A549 (cell line): ENCODE measurements around the gene HTR5A. TPM values are rescaled to one million over a fixed set of nuclear protein-coding genes. Genes with fewer than 3 reads are reported as not detected.

ENCODE experiments used
- ATAC-seq, 2 experiments: fragments of 200-7000 bp in 1 of 2; fragments of >200 bp in 1 of 2; cut with Nextera tagmentation in 1 of 2; cut with Tn5 transposase in 1 of 2; 3 replicates each; pipeline versions ENCODE4 v1.8.0 to v1.9.1; 2018 to 2020; ENCODE audit warnings: mild to moderate bottlenecking in 1 of 2, moderate library complexity in 1 of 2
- CTCF ChIA-PET: fragments of 300-600 bp; sonication (Branson Sonifier 250); formaldehyde crosslinking; extraction: SDS; loops from one replicate; lab custom pipeline; 2021; ENCODE audit warnings: antibody characterized with exemption, inconsistent platforms; lab: Yijun Ruan, JAX
- POLR2A ChIA-PET: fragments of 350-600 bp; formaldehyde crosslinking; extraction: SDS; loops from one replicate; lab custom pipeline; 2021; ENCODE audit warnings: antibody characterized with exemption, inconsistent platforms; lab: Yijun Ruan, JAX
- DNase-seq, 2 experiments: peaks; one replicate each; pipeline versions ENCODE4 v3.0.0 to v3.0.0-alpha.2; 2011 to 2016; ENCODE audit warnings: low read depth in 1 of 2, low spot score in 1 of 2
- FAIRE-seq: peaks from 2 replicates; lab custom pipeline; 2011; peaks lifted over from hg19 to GRCh38; lab: Jason Lieb, UNC
- H3K27ac ChIP-seq, 2 experiments: fragments of >200 bp; sonication (Bioruptor Twin); formaldehyde crosslinking; 3 replicates each; pipeline ENCODE4 v1.5.1; 2016 to 2017
- H3K4me1 ChIP-seq: fragments of >200 bp; sonication (Bioruptor Twin); formaldehyde crosslinking; 3 replicates; pipeline ENCODE4 v1.6.1; 2016
- H3K4me2 ChIP-seq: fragments of >200 bp; sonication (Bioruptor Twin); formaldehyde crosslinking; 3 replicates; pipeline ENCODE4 v1.6.1; 2016
- H3K4me3 ChIP-seq: fragments of >200 bp; sonication (Bioruptor Twin); formaldehyde crosslinking; 3 replicates; pipeline ENCODE4 v1.5.1; 2016
- H3K9me3 ChIP-seq: fragments of >200 bp; sonication (Bioruptor Twin); formaldehyde crosslinking; 3 replicates; pipeline ENCODE4 v1.6.1; 2016
- BCL3 ChIP-seq: fragments of >200 bp; sonication (Bioruptor Twin); formaldehyde crosslinking; IDR thresholded peaks from 3 replicates; pipeline ENCODE4 v1.6.1; 2016
- BHLHE40 ChIP-seq: IDR thresholded peaks from 2 replicates; pipeline ENCODE4 v1.6.1; 2012; ENCODE audit warnings: low read depth, low read length, inconsistent platforms
- CEBPB ChIP-seq, 2 experiments: fragments of >200 bp in 1 of 2; sonication (Bioruptor Twin) in 1 of 2; formaldehyde crosslinking in 1 of 2; IDR thresholded peaks; 2 replicates each; pipeline ENCODE4 v1.6.1; 2012 to 2016
- CHD2 ChIP-seq: fragments of 150-350 bp; IDR thresholded peaks from 2 replicates; pipeline ENCODE4 v1.6.1; 2014; ENCODE audit warnings: low read length; ENCODE audit not compliant: partially characterized antibody
- CHD4 ChIP-seq: fragments of 200-600 bp; sonication (generic); IDR thresholded peaks from 2 replicates; pipeline ENCODE4 v1.6.1; 2016; ENCODE audit warnings: antibody characterized with exemption, mild to moderate bottlenecking, borderline replicate concordance
- E2F6 ChIP-seq: IDR thresholded peaks from 2 replicates; pipeline ENCODE4 v1.6.1; 2012; ENCODE audit warnings: low read depth, borderline replicate concordance
- EHF ChIP-seq: fragments of 250-450 bp; sonication (Bioruptor Pico); IDR thresholded peaks from 2 replicates; pipeline ENCODE4 v1.5.0; 2020; ENCODE audit warnings: mild to moderate bottlenecking
- EHMT2 ChIP-seq: fragments of 200-600 bp; sonication (generic); IDR thresholded peaks from 2 replicates; pipeline ENCODE4 v1.6.1; 2016; ENCODE audit warnings: antibody characterized with exemption, low read depth, mild to moderate bottlenecking, moderate library complexity
- ESRRA ChIP-seq: fragments of 150-350 bp; IDR thresholded peaks from 2 replicates; pipeline ENCODE4 v1.6.1; 2014; ENCODE audit warnings: mild to moderate bottlenecking, low read length, borderline replicate concordance
- FOSB ChIP-seq: fragments of 250-450 bp; sonication (Bioruptor Pico); IDR thresholded peaks from 2 replicates; pipeline ENCODE4 v1.5.0; 2020; ENCODE audit warnings: mild to moderate bottlenecking, moderate library complexity
- GATA3 ChIP-seq: IDR thresholded peaks from 2 replicates; pipeline ENCODE4 v1.6.1; 2012; ENCODE audit warnings: borderline replicate concordance
- HEYL ChIP-seq: fragments of 250-450 bp; sonication (Bioruptor Pico); IDR thresholded peaks from 2 replicates; pipeline ENCODE4 v1.8.0; 2021; ENCODE audit warnings: mild to moderate bottlenecking, moderate library complexity
- HOXA7 ChIP-seq: fragments of 250-450 bp; sonication (Bioruptor Pico); IDR thresholded peaks from 2 replicates; pipeline ENCODE4 v1.5.0; 2020; ENCODE audit warnings: mild to moderate bottlenecking, moderate library complexity
- MAX ChIP-seq: IDR thresholded peaks from 2 replicates; pipeline ENCODE4 v1.6.1; 2012
- MAZ ChIP-seq: fragments of 150-350 bp; IDR thresholded peaks from 2 replicates; pipeline ENCODE4 v1.6.1; 2014; ENCODE audit warnings: antibody characterized with exemption, low read depth, low read length, borderline replicate concordance
- MYC ChIP-seq: IDR thresholded peaks from 2 replicates; pipeline ENCODE4 v1.6.1; 2012; ENCODE audit warnings: mild to moderate bottlenecking, inconsistent platforms, low read length, improper control_type of control experiment, borderline replicate concordance
- NFE2L2 ChIP-seq: fragments of 150-350 bp; conservative IDR thresholded peaks from 2 replicates; pipeline ENCODE4 v1.6.1; 2014; ENCODE audit warnings: low read length
- NPAS2 ChIP-seq: fragments of 250-450 bp; sonication (Bioruptor Pico); IDR thresholded peaks from 2 replicates; pipeline ENCODE4 v1.8.0; 2022; ENCODE audit warnings: mild to moderate bottlenecking, moderate library complexity, borderline replicate concordance
- RAD21 ChIP-seq, 2 experiments: fragments of >200 bp in 1 of 2; sonication (Bioruptor Twin) in 1 of 2; formaldehyde crosslinking in 1 of 2; IDR thresholded peaks in 1 of 2; conservative IDR thresholded peaks in 1 of 2; 2 replicates in 1 of 2; 3 replicates in 1 of 2; pipeline ENCODE4 v1.6.1; 2012 to 2018; ENCODE audit warnings: inconsistent platforms in 1 of 2
- RARB ChIP-seq: fragments of 250-450 bp; sonication (Bioruptor Pico); IDR thresholded peaks from 2 replicates; pipeline ENCODE4 v1.8.0; 2021; ENCODE audit warnings: mild to moderate bottlenecking, moderate library complexity
- RFX5 ChIP-seq: fragments of 450-650 bp; IDR thresholded peaks from 2 replicates; pipeline ENCODE4 v1.7.1; 2014; ENCODE audit warnings: antibody characterized with exemption, mild to moderate bottlenecking, moderate library complexity
- SMC3 ChIP-seq: fragments of >200 bp; sonication (Bioruptor Twin); formaldehyde crosslinking; IDR thresholded peaks from 3 replicates; pipeline ENCODE4 v1.6.1; 2018; ENCODE audit warnings: inconsistent platforms
- TFCP2L1 ChIP-seq: fragments of 250-450 bp; sonication (Bioruptor Pico); IDR thresholded peaks from 2 replicates; pipeline ENCODE4 v1.5.0; 2021; ENCODE audit warnings: mild to moderate bottlenecking
- ZFP36 ChIP-seq: fragments of 450-650 bp; IDR thresholded peaks from 2 replicates; pipeline ENCODE4 v1.6.1; 2014; ENCODE audit warnings: borderline replicate concordance; ENCODE audit not compliant: partially characterized antibody
- ZNF302 ChIP-seq: fragments of 250-450 bp; sonication (Bioruptor Pico); IDR thresholded peaks from 2 replicates; pipeline ENCODE4 v1.9.0; 2021; ENCODE audit warnings: inconsistent platforms, mild to moderate bottlenecking, moderate library complexity
- ZSCAN20 ChIP-seq: fragments of 250-450 bp; sonication (Bioruptor Pico); IDR thresholded peaks from 2 replicates; pipeline ENCODE4 v1.8.0; 2022; ENCODE audit warnings: mild to moderate bottlenecking, moderate library complexity
- WGBS: methylation state at CpG from one replicate; pipeline ENCODE4 v1.1.6; 2017; ENCODE audit errors: missing lambda C conversion rate; 5-methylcytosine and 5-hydroxymethylcytosine counted together
- polyA plus RNA-seq, 4 experiments: library from polyadenylated mRNA; depleted of rRNA in 3 of 4; stranded (reverse); fragments of >200 nt; fragmentation: RNase III in 1 of 4; extraction: RNeasy Plus Mini Kit Qiagen cat#74134 plus additional on column Dnase treatment in 1 of 4; gene quantifications; 2 replicates in 3 of 4; 3 replicates in 1 of 4; pipeline ENCODE4 v1.2.3, GENCODE V29; 2011 to 2017
- TF ChIP-seq, protein P1 (sequence below): fragments of 150-350 bp; IDR thresholded peaks from 2 replicates; pipeline ENCODE4 v1.6.1; 2014; ENCODE audit warnings: low read depth, mild to moderate bottlenecking, low read length
- TF ChIP-seq, protein P2 (sequence below): fragments of >200 bp; sonication (Bioruptor Twin); formaldehyde crosslinking; IDR thresholded peaks from 2 replicates; pipeline ENCODE4 v1.6.1; 2016
- TF ChIP-seq, protein P3 (sequence below): IDR thresholded peaks from 2 replicates; pipeline ENCODE4 v1.6.1; 2012

Gene HTR5A
- polyA plus RNA-seq, 2 of the 4 experiments (the other 2 are of a cell fraction) = not detected

DNA sequence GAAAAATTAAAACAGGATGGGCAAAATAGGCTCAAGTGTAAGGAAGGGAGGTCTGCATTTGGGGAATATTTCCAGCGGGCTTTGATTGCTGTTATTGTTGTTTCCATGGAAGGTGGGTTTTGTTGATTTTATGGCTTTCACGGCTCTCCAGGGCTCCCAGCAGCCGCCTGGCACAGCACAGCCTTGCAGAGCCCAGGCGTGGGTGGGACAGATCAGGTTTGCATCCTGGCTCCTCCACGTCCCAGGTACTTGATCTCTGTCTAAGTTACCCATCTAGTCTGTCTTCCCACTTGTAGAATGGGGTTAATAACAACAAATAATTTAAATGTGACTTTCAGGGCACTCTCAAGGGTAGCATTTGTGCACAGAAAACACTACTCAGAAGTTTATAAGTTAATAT is 45.2 kb downstream of the HTR5A start:
- H3K9me3 ChIP-seq = peaks cover 9% of the 10 kb centered on the region; the same call in 1 of the 3 replicates
- whole genome bisulfite sequencing = 4% methylated on average over 5 of the region's 5 CpGs
- H3K27ac ChIP-seq = no peak overlapping the region
- H3K4me1 ChIP-seq = no peaks in the 10 kb centered on the region
- ATAC-seq (no peak), DNase-seq (no peak), FAIRE-seq (no peak)
- POLR2A ChIA-PET = no interaction called here
- no peak for TF ChIP-seq EHMT2
- TF ChIP-seq ZSCAN20 (CRISPR knock-in tag) = no peak
- TF ChIP-seq GATA3 = no peak
- no peak for TF ChIP-seq CEBPB (IDR thresholded peaks at IDR 0.05)
- no peak for TF ChIP-seq BHLHE40
- no peak for TF ChIP-seq MAZ
- TF ChIP-seq, protein P1, sequence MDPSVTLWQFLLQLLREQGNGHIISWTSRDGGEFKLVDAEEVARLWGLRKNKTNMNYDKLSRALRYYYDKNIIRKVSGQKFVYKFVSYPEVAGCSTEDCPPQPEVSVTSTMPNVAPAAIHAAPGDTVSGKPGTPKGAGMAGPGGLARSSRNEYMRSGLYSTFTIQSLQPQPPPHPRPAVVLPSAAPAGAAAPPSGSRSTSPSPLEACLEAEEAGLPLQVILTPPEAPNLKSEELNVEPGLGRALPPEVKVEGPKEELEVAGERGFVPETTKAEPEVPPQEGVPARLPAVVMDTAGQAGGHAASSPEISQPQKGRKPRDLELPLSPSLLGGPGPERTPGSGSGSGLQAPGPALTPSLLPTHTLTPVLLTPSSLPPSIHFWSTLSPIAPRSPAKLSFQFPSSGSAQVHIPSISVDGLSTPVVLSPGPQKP = no peak
- no peak for TF ChIP-seq BCL3
- no peak for TF ChIP-seq FOSB (CRISPR knock-in tag)
- no peak for TF ChIP-seq CHD2
- no peak for TF ChIP-seq NFE2L2
- no peak for TF ChIP-seq MYC
- TF ChIP-seq, protein P2, sequence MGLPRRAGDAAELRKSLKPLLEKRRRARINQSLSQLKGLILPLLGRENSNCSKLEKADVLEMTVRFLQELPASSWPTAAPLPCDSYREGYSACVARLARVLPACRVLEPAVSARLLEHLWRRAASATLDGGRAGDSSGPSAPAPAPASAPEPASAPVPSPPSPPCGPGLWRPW = no peak
- TF ChIP-seq RFX5 = no peak
- no peak for TF ChIP-seq HEYL
- TF ChIP-seq NPAS2 (CRISPR knock-in tag) = no peak
- TF ChIP-seq RAD21 (conservative IDR thresholded peaks at IDR 0.05 in 1 of 2, IDR thresholded peaks at IDR 0.05 in 1 of 2) = no peak
- CTCF ChIA-PET = no interaction called here
- no peak overlapping the region for H3K4me2 ChIP-seq
- no peak overlapping the region for H3K4me3 ChIP-seq

GRCh38 chr7:155119801-155120382 is 49.8 kb downstream of the HTR5A start:
- Histone ChIP-seq H3K27ac (no peak overlapping the region), H3K9me3 (peaks cover 14% of the 10 kb centered on the region; the same call in 1 of the 3 replicates), H3K4me3 (no peak overlapping the region), H3K4me1 (no peaks in the 10 kb centered on the region), H3K4me2 (no peak overlapping the region)
- no peak for DNase-seq
- 4% methylated on average over 7 of the region's 7 CpGs for WGBS
- no peak for ATAC-seq
- no peak for FAIRE-seq
- ChIA-PET POLR2A (no interaction called here), CTCF (no interaction called here)
- no peak for TF ChIP-seq ZSCAN20 (CRISPR knock-in tag)
- no peak for TF ChIP-seq RFX5
- TF ChIP-seq NPAS2 (CRISPR knock-in tag) = no peak
- no peak for TF ChIP-seq RAD21 (conservative IDR thresholded peaks at IDR 0.05 in 1 of 2, IDR thresholded peaks at IDR 0.05 in 1 of 2)
- TF ChIP-seq MAX = no peak
- no peak for TF ChIP-seq CHD2
- TF ChIP-seq ZFP36 = no peak
- no peak for TF ChIP-seq RARB (CRISPR knock-in tag)
- TF ChIP-seq, protein P3, sequence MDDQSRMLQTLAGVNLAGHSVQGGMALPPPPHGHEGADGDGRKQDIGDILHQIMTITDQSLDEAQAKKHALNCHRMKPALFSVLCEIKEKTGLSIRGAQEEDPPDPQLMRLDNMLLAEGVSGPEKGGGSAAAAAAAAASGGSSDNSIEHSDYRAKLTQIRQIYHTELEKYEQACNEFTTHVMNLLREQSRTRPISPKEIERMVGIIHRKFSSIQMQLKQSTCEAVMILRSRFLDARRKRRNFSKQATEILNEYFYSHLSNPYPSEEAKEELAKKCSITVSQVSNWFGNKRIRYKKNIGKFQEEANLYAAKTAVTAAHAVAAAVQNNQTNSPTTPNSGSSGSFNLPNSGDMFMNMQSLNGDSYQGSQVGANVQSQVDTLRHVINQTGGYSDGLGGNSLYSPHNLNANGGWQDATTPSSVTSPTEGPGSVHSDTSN = no peak
- no peak for TF ChIP-seq NFE2L2
- no peak for TF ChIP-seq TFCP2L1 (CRISPR knock-in tag)
- TF ChIP-seq MAZ = no peak
- TF ChIP-seq ESRRA = no peak
- no peak for TF ChIP-seq HOXA7 (CRISPR knock-in tag)
- TF ChIP-seq EHF (CRISPR knock-in tag) = no peak
- no peak for TF ChIP-seq E2F6
- TF ChIP-seq ZNF302 (CRISPR knock-in tag) = no peak
- TF ChIP-seq SMC3 = no peak
- TF ChIP-seq CHD4 = no peak
- TF ChIP-seq HEYL = no peak
